Karpas-422 (cell line): ENCODE results near the gene PIPOX. TPM values are rescaled to one million over a fixed set of nuclear protein-coding genes. Genes with fewer than 3 reads are reported as not detected.

Source experiments
- DNase-seq: peaks from one replicate; pipeline ENCODE4 v3.0.0-alpha.2; 2015
- H2AFZ ChIP-seq: fragments of 200-600 bp; sonication (generic); 2 replicates; pipeline ENCODE4 v1.6.1; 2014; ENCODE audit warnings: antibody characterized with exemption, low read length, mixed read lengths
- H3K27ac ChIP-seq: fragments of 200-600 bp; sonication (generic); 2 replicates; pipeline ENCODE4 v1.5.1; 2014; ENCODE audit warnings: mild to moderate bottlenecking, low read length, moderate library complexity
- H3K27me3 ChIP-seq: fragments of 200-600 bp; sonication (generic); 2 replicates; pipeline ENCODE4 v1.6.1; 2014; ENCODE audit warnings: low read length, mixed read lengths
- H3K36me3 ChIP-seq: fragments of 200-600 bp; sonication (generic); 2 replicates; pipeline ENCODE4 v1.6.1; 2014; ENCODE audit warnings: low read length, mixed read lengths; ENCODE audit not compliant: insufficient read depth
- H3K4me1 ChIP-seq: fragments of 200-600 bp; sonication (generic); 2 replicates; pipeline ENCODE4 v1.6.1; 2014; ENCODE audit warnings: mild to moderate bottlenecking, low read length, mixed read lengths
- H3K4me2 ChIP-seq: fragments of 200-600 bp; sonication (generic); 2 replicates; pipeline ENCODE4 v1.6.1; 2014; ENCODE audit warnings: low read length, low read depth, mild to moderate bottlenecking; ENCODE audit not compliant: poor library complexity, severe bottlenecking
- H3K4me3 ChIP-seq: fragments of 200-600 bp; sonication (generic); 2 replicates; pipeline ENCODE4 v1.5.1; 2014; ENCODE audit warnings: mild to moderate bottlenecking, antibody characterized with exemption, low read length, mixed read lengths
- H3K79me2 ChIP-seq: fragments of 200-600 bp; sonication (generic); 2 replicates; pipeline ENCODE4 v1.6.1; 2014; ENCODE audit warnings: mild to moderate bottlenecking, low read length, mixed read lengths
- H3K9ac ChIP-seq: fragments of 200-600 bp; sonication (generic); 2 replicates; pipeline ENCODE4 v1.6.0; 2014; ENCODE audit warnings: low read length
- H3K9me2 ChIP-seq: fragments of 200-600 bp; sonication (generic), shearing (Covaris generic); replicated peaks from 2 replicates; pipeline ENCODE4 v1.6.0; 2014; ENCODE audit warnings: mild to moderate bottlenecking, low read length, moderate library complexity; ENCODE audit not compliant: insufficient read depth
- H3K9me3 ChIP-seq: fragments of 300-700, 200-600 bp; sonication (generic); 2 replicates; pipeline ENCODE4 v1.6.1; 2014; ENCODE audit warnings: low read length, mixed read lengths
- H4K20me1 ChIP-seq: fragments of 200-600 bp; sonication (generic); 2 replicates; pipeline ENCODE4 v1.6.1; 2014; ENCODE audit warnings: mild to moderate bottlenecking, antibody characterized with exemption, low read length, low read depth; ENCODE audit not compliant: insufficient read depth
- total RNA-seq: library from RNA; depleted of rRNA; stranded (reverse); fragments of >200 nt; shearing (Covaris generic); gene quantifications from 2 replicates; pipeline ENCODE4 v1.2.3, GENCODE V29; 2014; ENCODE audit warnings: low replicate concordance

The PIPOX gene
- total RNA-seq, 1 experiment from 2014 or later = 7.2 TPM

- Histone ChIP-seq H2AFZ (no peak overlapping the region), H3K4me1 (no peaks in the 10 kb centered on the region), H3K36me3 (no peaks in the 10 kb centered on the region), H4K20me1 (no peaks in the 10 kb centered on the region; the same call in 1 of the 2 replicates), H3K9ac (no peak overlapping the region), H3K9me2 (no peaks in the 10 kb centered on the region), H3K27ac (no peak overlapping the region), H3K9me3 (no peaks in the 10 kb centered on the region), H3K79me2 (no peaks in the 10 kb centered on the region), H3K27me3 (no peaks in the 10 kb centered on the region), H3K4me3 (no peak overlapping the region), H3K4me2 (no peak overlapping the region)
- DNase-seq = no peak
These were observed 33.8 kb downstream of the PIPOX start for GRCh38 chr17:29076722-29077121.

- no peak overlapping the region for H3K27ac ChIP-seq
- H3K4me1 ChIP-seq = no peaks in the 10 kb centered on the region
- no peak overlapping the region for H3K9ac ChIP-seq
- H3K36me3 ChIP-seq = no peaks in the 10 kb centered on the region
- H3K27me3 ChIP-seq = no peaks in the 10 kb centered on the region
- H4K20me1 ChIP-seq = no peaks in the 10 kb centered on the region; the same call in 1 of the 2 replicates
- H3K4me2 ChIP-seq = no peak overlapping the region
- no peak overlapping the region for H2AFZ ChIP-seq
- no peak overlapping the region for H3K4me3 ChIP-seq
- no peaks in the 10 kb centered on the region for H3K79me2 ChIP-seq
- no peaks in the 10 kb centered on the region for H3K9me2 ChIP-seq
- no peaks in the 10 kb centered on the region for H3K9me3 ChIP-seq
- DNase-seq = no peak
These were observed 34.4 kb downstream of the PIPOX start for GRCh38 chr17:29077320-29077719.

GRCh38 chr17:29078183-29079045 lies 35.5 kb downstream of the PIPOX start:
- Histone ChIP-seq H3K27ac (no peak overlapping the region), H3K4me2 (no peak overlapping the region), H3K4me1 (no peaks in the 10 kb centered on the region), H3K27me3 (no peaks in the 10 kb centered on the region), H3K4me3 (no peak overlapping the region), H3K79me2 (no peaks in the 10 kb centered on the region), H3K9me2 (no peaks in the 10 kb centered on the region), H3K36me3 (no peaks in the 10 kb centered on the region), H3K9me3 (no peaks in the 10 kb centered on the region), H4K20me1 (no peaks in the 10 kb centered on the region; the same call in 1 of the 2 replicates), H2AFZ (no peak overlapping the region), H3K9ac (no peak overlapping the region)
- no peak for DNase-seq

GRCh38 chr17:29079433-29079832 lies 36.5 kb downstream of the PIPOX start:
- Histone ChIP-seq H3K27ac (no peak overlapping the region), H3K36me3 (no peaks in the 10 kb centered on the region), H3K4me2 (no peak overlapping the region), H3K79me2 (no peaks in the 10 kb centered on the region), H3K9me3 (no peaks in the 10 kb centered on the region), H3K4me1 (no peaks in the 10 kb centered on the region), H3K9ac (no peak overlapping the region), H3K27me3 (no peaks in the 10 kb centered on the region), H3K4me3 (no peak overlapping the region), H2AFZ (no peak overlapping the region), H4K20me1 (no peaks in the 10 kb centered on the region; the same call in 1 of the 2 replicates), H3K9me2 (no peaks in the 10 kb centered on the region)
- DNase-seq = no peak

- Histone ChIP-seq H3K79me2 (no peaks in the 10 kb centered on the region), H3K4me2 (no peak overlapping the region), H3K9ac (no peak overlapping the region), H3K9me3 (no peaks in the 10 kb centered on the region), H3K9me2 (no peaks in the 10 kb centered on the region), H2AFZ (no peak overlapping the region), H4K20me1 (no peaks in the 10 kb centered on the region; the same call in 1 of the 2 replicates), H3K27ac (no peak overlapping the region), H3K4me3 (no peak overlapping the region), H3K36me3 (no peaks in the 10 kb centered on the region), H3K27me3 (no peaks in the 10 kb centered on the region), H3K4me1 (no peaks in the 10 kb centered on the region)
- no peak for DNase-seq
These were observed 36.9 kb downstream of the PIPOX start for GRCh38 chr17:29079887-29080286.

- Histone ChIP-seq H3K4me3 (no peak overlapping the region), H3K4me2 (no peak overlapping the region), H4K20me1 (no peaks in the 10 kb centered on the region; the same call in 1 of the 2 replicates), H3K9me2 (no peaks in the 10 kb centered on the region), H3K36me3 (no peaks in the 10 kb centered on the region), H3K9ac (no peak overlapping the region), H3K4me1 (no peaks in the 10 kb centered on the region), H3K79me2 (no peaks in the 10 kb centered on the region), H3K27me3 (no peaks in the 10 kb centered on the region), H2AFZ (no peak overlapping the region), H3K27ac (no peak overlapping the region), H3K9me3 (no peaks in the 10 kb centered on the region)
- DNase-seq = no peak
These were observed 37.4 kb downstream of the PIPOX start for GRCh38 chr17:29080323-29080722.

GRCh38 chr17:29080965-29081364 lies 38.0 kb downstream of the PIPOX start:
- no peaks in the 10 kb centered on the region for H3K9me2 ChIP-seq
- no peak overlapping the region for H3K9ac ChIP-seq
- H3K36me3 ChIP-seq = no peaks in the 10 kb centered on the region
- no peak overlapping the region for H2AFZ ChIP-seq
- no peaks in the 10 kb centered on the region for H3K27me3 ChIP-seq
- no peaks in the 10 kb centered on the region for H3K79me2 ChIP-seq
- no peaks in the 10 kb centered on the region for H3K9me3 ChIP-seq
- no peak for DNase-seq
- no peaks in the 10 kb centered on the region for H3K4me1 ChIP-seq
- no peak overlapping the region for H3K4me2 ChIP-seq
- no peaks in the 10 kb centered on the region for H4K20me1 ChIP-seq
- no peak overlapping the region for H3K4me3 ChIP-seq
- H3K27ac ChIP-seq = no peak overlapping the region

- no peak overlapping the region for H3K4me3 ChIP-seq
- no peaks in the 10 kb centered on the region for H3K36me3 ChIP-seq
- no peaks in the 10 kb centered on the region for H3K9me2 ChIP-seq
- H3K27me3 ChIP-seq = no peaks in the 10 kb centered on the region
- no peaks in the 10 kb centered on the region for H3K79me2 ChIP-seq
- H3K4me1 ChIP-seq = no peaks in the 10 kb centered on the region
- H4K20me1 ChIP-seq = no peaks in the 10 kb centered on the region
- no peak overlapping the region for H2AFZ ChIP-seq
- H3K27ac ChIP-seq = no peak overlapping the region
- no peak for DNase-seq
- no peak overlapping the region for H3K9ac ChIP-seq
- H3K4me2 ChIP-seq = no peak overlapping the region
- H3K9me3 ChIP-seq = no peaks in the 10 kb centered on the region
These were observed 41.7 kb downstream of the PIPOX start for GRCh38 chr17:29084541-29085146.
